GM12878 (cell line): Measurements from ENCODE around the gene PROKR1. TPM values are rescaled to one million over a fixed set of nuclear protein-coding genes. Genes with fewer than 3 reads are reported as not detected.

Experiments used
- ATAC-seq: fragments of 200-7000 bp; cut with Tn5 transposase; 3 replicates; pipeline ENCODE4 v1.9.1; 2020; ENCODE audit warnings: mild to moderate bottlenecking, moderate library complexity
- BruUV-seq: library from RNA; stranded (reverse); fragments of 400-500 nt; replicated peaks from 2 replicates; lab custom pipeline; 2021; lab: Mats Ljungman, UMichigan
- CTCF ChIA-PET: fragments of 300-600 bp; sonication (Branson Sonifier 250); formaldehyde crosslinking; extraction: SDS; loops from one replicate; lab custom pipeline; 2021; ENCODE audit warnings: inconsistent platforms; lab: Yijun Ruan, JAX
- POLR2A ChIA-PET: fragments of 350-600 bp; formaldehyde crosslinking; extraction: SDS; loops from one replicate; lab custom pipeline; 2021; ENCODE audit warnings: inconsistent platforms; lab: Charles Lee
- RAD21 ChIA-PET: fragments of 300-600 bp; sonication (Branson Sonifier 250); formaldehyde crosslinking; loops from one replicate; lab custom pipeline; 2023; ENCODE audit warnings: antibody characterized with exemption; ENCODE audit not compliant: unreplicated experiment; lab: Charles Lee
- SMC1A ChIA-PET: fragments of 300-600 bp; sonication (Branson Sonifier 250); formaldehyde crosslinking; loops from one replicate; lab custom pipeline; 2023; ENCODE audit not compliant: unreplicated experiment, uncharacterized antibody; lab: Charles Lee
- DNase-seq: peaks from one replicate; pipeline ENCODE4 v3.0.0-alpha.2; 2011; ENCODE audit warnings: low read depth, low spot score
- FAIRE-seq: peaks from 3 replicates; lab custom pipeline; 2011; peaks lifted over from hg19 to GRCh38; lab: Jason Lieb, UNC
- H2AFZ ChIP-seq: 2 replicates; pipeline ENCODE4 v1.6.0; 2011; ENCODE audit warnings: low read depth, low read length, control low read depth; ENCODE audit not compliant: control insufficient read depth
- H3K27ac ChIP-seq: 2 replicates; pipeline ENCODE4 v1.5.1; 2011; ENCODE audit warnings: control low read depth; ENCODE audit not compliant: control insufficient read depth, insufficient read depth
- H3K27me3 ChIP-seq, 2 experiments: replicated peaks in 1 of 2; 2 replicates each; pipeline versions ENCODE4 v1.6.0 to v1.6.1; 2011; ENCODE audit warnings: low read length in 1 of 2; ENCODE audit not compliant: control insufficient read depth in 2 of 2, insufficient read depth in 2 of 2
- H3K36me3 ChIP-seq, 2 experiments: 2 replicates each; pipeline ENCODE4 v1.5.1; 2011; ENCODE audit warnings: low read length in 1 of 2; ENCODE audit not compliant: control insufficient read depth in 2 of 2, insufficient read depth in 2 of 2
- H3K4me1 ChIP-seq: 2 replicates; pipeline ENCODE4 v1.6.1; 2011; ENCODE audit warnings: mild to moderate bottlenecking, low read length, moderate library complexity, mixed read lengths; ENCODE audit not compliant: control insufficient read depth, insufficient read depth
- H3K4me2 ChIP-seq: 2 replicates; pipeline ENCODE4 v1.6.0; 2011; ENCODE audit warnings: control low read depth; ENCODE audit not compliant: control insufficient read depth, insufficient read depth
- H3K4me3 ChIP-seq: fragments of 200-600 bp; sonication (generic); 2 replicates; pipeline ENCODE4 v1.5.1; 2016
- H3K79me2 ChIP-seq: 2 replicates; pipeline ENCODE4 v1.6.0; 2011; ENCODE audit warnings: low read length; ENCODE audit not compliant: control insufficient read depth, insufficient read depth
- H3K9ac ChIP-seq: 2 replicates; pipeline ENCODE4 v1.8.0; 2011; ENCODE audit warnings: low read length, control low read depth, mixed read lengths; ENCODE audit not compliant: control insufficient read depth, insufficient read depth
- H3K9me3 ChIP-seq: replicated peaks from 3 replicates; pipeline ENCODE4 v1.5.1; 2011; ENCODE audit warnings: mild to moderate bottlenecking, low read length; ENCODE audit not compliant: control insufficient read depth, insufficient read depth
- H4K20me1 ChIP-seq: 2 replicates; pipeline ENCODE4 v1.6.0; 2011; ENCODE audit not compliant: control insufficient read depth, insufficient read depth
- ASH2L ChIP-seq: fragments of 300-600, 200-600 bp; sonication (generic); IDR thresholded peaks from 2 replicates; pipeline ENCODE4 v1.6.1; 2017; ENCODE audit warnings: low read depth, mild to moderate bottlenecking, borderline replicate concordance
- BCL3 ChIP-seq: IDR thresholded peaks from 2 replicates; pipeline ENCODE4 v1.6.1; 2011; ENCODE audit warnings: borderline replicate concordance, low read depth, mild to moderate bottlenecking, moderate library complexity, low read length; ENCODE audit not compliant: insufficient read depth, poor library complexity, severe bottlenecking
- CBX3 ChIP-seq: fragments of 200-600 bp; sonication (generic); IDR thresholded peaks from 2 replicates; pipeline ENCODE4 v1.6.1; 2016; ENCODE audit warnings: low read depth, borderline replicate concordance
- FOXM1 ChIP-seq: IDR thresholded peaks from 2 replicates; pipeline ENCODE4 v1.6.1; 2012; ENCODE audit warnings: low read depth, mild to moderate bottlenecking, inconsistent platforms, low read length, moderate library complexity
- HDAC2 ChIP-seq: fragments of 200-600 bp; sonication (generic); IDR thresholded peaks from 2 replicates; pipeline ENCODE4 v1.6.1; 2017
- HDAC6 ChIP-seq: fragments of 200-600 bp; sonication (generic); IDR thresholded peaks from one replicate; pipeline ENCODE4 v1.8.0; 2017; ENCODE audit warnings: antibody characterized with exemption; ENCODE audit not compliant: unreplicated experiment
- JUND ChIP-seq: IDR thresholded peaks from 2 replicates; pipeline ENCODE4 v1.6.1; 2012; ENCODE audit warnings: low read depth, mild to moderate bottlenecking, low read length, improper control_type of control experiment, moderate library complexity
- KDM1A ChIP-seq: fragments of 200-600 bp; sonication (generic); IDR thresholded peaks from 2 replicates; pipeline ENCODE4 v1.6.1; 2016; ENCODE audit warnings: borderline replicate concordance
- MTA2 ChIP-seq: fragments of 450-650 bp; IDR thresholded peaks from 2 replicates; pipeline ENCODE4 v1.6.1; 2016; ENCODE audit warnings: low read depth, mild to moderate bottlenecking, moderate library complexity
- RB1 ChIP-seq: fragments of 450-650 bp; formaldehyde crosslinking; IDR thresholded peaks from 2 replicates; pipeline ENCODE4 v1.6.1; 2017; ENCODE audit warnings: mild to moderate bottlenecking, borderline replicate concordance
- SPI1 ChIP-seq: IDR thresholded peaks from 2 replicates; pipeline ENCODE4 v1.6.1; 2011; ENCODE audit warnings: low read depth, mild to moderate bottlenecking, low read length, moderate library complexity, borderline replicate concordance; ENCODE audit not compliant: insufficient read depth
- SUZ12 ChIP-seq: fragments of 200-600 bp; sonication (generic); IDR thresholded peaks from one replicate; pipeline ENCODE4 v1.6.1; 2018; ENCODE audit warnings: antibody characterized with exemption, mild to moderate bottlenecking; ENCODE audit not compliant: unreplicated experiment
- TCF7 ChIP-seq: IDR thresholded peaks from 2 replicates; pipeline ENCODE4 v1.6.1; 2014; ENCODE audit warnings: antibody characterized with exemption, borderline replicate concordance
- ZBTB11 ChIP-seq: fragments of 450-650 bp; formaldehyde crosslinking; IDR thresholded peaks from 2 replicates; pipeline ENCODE4 v1.5.0; 2022; ENCODE audit warnings: mild to moderate bottlenecking, missing genetic modification characterization
- ZBTB4 ChIP-seq: fragments of 450-650 bp; formaldehyde crosslinking; IDR thresholded peaks from 2 replicates; pipeline ENCODE4 v1.4.0; 2022; ENCODE audit warnings: mild to moderate bottlenecking, moderate library complexity
- WGBS: methylation state at CpG from one replicate; pipeline ENCODE4 v1.1.6; 2016; ENCODE audit warnings: low lambda C conversion rate; ENCODE audit not compliant: insufficient replicate concordance, insufficient coverage; ENCODE audit errors: missing lambda C conversion rate; 5-methylcytosine and 5-hydroxymethylcytosine counted together
- in situ Hi-C: fragments of 300-500 bp; cut with MboI; formaldehyde crosslinking; loops from 9 replicates; pipeline ENCODE4 v1.14.3; 2018; ENCODE audit warnings: mixed read lengths
- intact Hi-C: fragments of 100-400 bp; cut with micrococcal nuclease; formaldehyde crosslinking; loops from one replicate; pipeline ENCODE4 v1.14.2; 2022; ENCODE audit not compliant: unreplicated experiment
- polyA plus RNA-seq, 11 experiments: library from polyadenylated mRNA; depleted of rRNA in 4 of 11; unstranded in 6 of 11; stranded (reverse) in 5 of 11; fragments of >200 nt; fragmentation: Nextera tagmentation in 4 of 11; fragmentation: Illumina TruSeq in 1 of 11; extraction: Ambion mirVana in 4 of 11; extraction: Trizol in 1 of 11; gene quantifications; 1 replicate in 1 of 11; 2 replicates in 10 of 11; pipeline versions ENCODE4 v1.2.1 to v1.2.3, GENCODE V29; 2011 to 2016; ENCODE audit warnings: inconsistent platforms in 2 of 11, missing spikeins in 2 of 11, low read depth in 1 of 11
- total RNA-seq, 4 experiments: library from RNA; depleted of rRNA in 3 of 4; stranded (reverse); fragments of >200 nt in 3 of 4; fragmentation: Illumina TruSeq in 1 of 4; extraction: Trizol in 1 of 4; gene quantifications; 2 replicates each; pipeline versions ENCODE4 v1.2.1 to v1.2.3, GENCODE V29; 2013 to 2021

PROKR1 gene
- total and polyA plus RNA-seq, 10 of the 15 experiments (the other 5 are each of a cell fraction or from before 2014, with no cell fraction given) = 0.01 to 0.02 TPM; not detected in 8

GRCh38 chr2:68686178-68686577, 42.8 kb downstream of the PROKR1 start:
- intact Hi-C loops = no loop called here
- no peaks in the 10 kb centered on the region for H3K79me2 ChIP-seq
- H2AFZ ChIP-seq = no peak overlapping the region
- H3K27me3 ChIP-seq = no peaks in the 10 kb centered on the region
- no TSS peak for BruUV-seq
- H3K4me2 ChIP-seq = no peak overlapping the region
- 61% methylated on average over 5 of the region's 5 CpGs for WGBS
- ATAC-seq = no peak
- H3K36me3 ChIP-seq = no peaks in the 10 kb centered on the region
- ChIA-PET POLR2A (no interaction called here), SMC1A (no interaction called here), CTCF (no interaction called here), RAD21 (no interaction called here)
- no peak overlapping the region for H3K9ac ChIP-seq
- peaks cover 25% of the 10 kb centered on the region for H3K4me1 ChIP-seq
- in situ Hi-C loops = no loop called here
- no peak for TF ChIP-seq ZBTB11 (CRISPR knock-in tag)
- no peak for TF ChIP-seq KDM1A
- TF ChIP-seq RB1 = no peak
- no peak for TF ChIP-seq FOXM1
- no peak for TF ChIP-seq TCF7
- no peak for TF ChIP-seq HDAC6
- TF ChIP-seq ZBTB4 = no peak
- no peak for TF ChIP-seq CBX3
- no peak for TF ChIP-seq JUND
- no peak for TF ChIP-seq BCL3
- TF ChIP-seq SUZ12 = no peak
- no peak for TF ChIP-seq MTA2
- TF ChIP-seq ASH2L = no peak
- TF ChIP-seq SPI1 = no peak
- TF ChIP-seq HDAC2 = no peak
- no peak for DNase-seq
- no peaks in the 10 kb centered on the region for H4K20me1 ChIP-seq
- no peaks in the 10 kb centered on the region; the same call in 1 of the 3 replicates for H3K9me3 ChIP-seq
- no peak overlapping the region for H3K27ac ChIP-seq
- H3K4me3 ChIP-seq = no peak overlapping the region
- FAIRE-seq = no peak
